Testis (tissue), 2 donors: ENCODE data around the gene FREM1.

Experiments used
- CTCF ChIP-seq, 3 experiments: fragments of 450-650 bp in 2 of 3; fragments of 200-600 bp in 1 of 3; sonication (generic) in 1 of 3; IDR thresholded peaks; one replicate each; pipeline ENCODE4 v1.5.1; 2016 to 2019; ENCODE audit warnings: antibody characterized with exemption in 3 of 3, mild to moderate bottlenecking in 2 of 3, moderate library complexity in 1 of 3
- POLR2A ChIP-seq: fragments of 450-650 bp; IDR thresholded peaks from one replicate; pipeline ENCODE4 v1.6.1; 2017; ENCODE audit warnings: antibody characterized with exemption, mild to moderate bottlenecking, moderate library complexity

DNA sequence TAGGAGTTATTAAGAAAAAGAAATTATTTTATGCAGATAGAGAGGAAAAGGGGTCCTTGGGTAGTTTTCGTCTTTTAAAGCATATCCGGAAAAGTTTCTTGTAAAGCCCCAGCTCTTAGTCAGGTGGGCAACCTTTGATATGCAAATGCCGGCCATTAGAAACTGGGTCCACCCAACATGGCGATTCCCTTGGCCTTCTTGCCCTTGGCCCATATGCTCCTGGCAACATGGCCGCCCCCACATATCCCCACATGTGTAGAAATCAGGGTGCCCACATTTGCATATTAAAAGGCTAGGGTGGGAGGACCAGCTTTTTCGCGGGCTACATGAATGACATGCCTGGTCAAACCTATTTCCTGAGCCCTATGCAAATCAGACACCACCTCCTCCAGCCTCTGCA is 73.3 kb downstream of the FREM1 start:
- no peak for TF ChIP-seq CTCF (IDR thresholded peaks at IDR 0.05)
- no peak for TF ChIP-seq POLR2A
